Endodermal cell (in vitro differentiated cells): Measurements from ENCODE around the gene MANSC4. TPM values are rescaled to one million over a fixed set of nuclear protein-coding genes. Genes with fewer than 3 reads are reported as not detected.

ENCODE experiments used
- DNase-seq: peaks from one replicate; pipeline ENCODE4 v3.0.0-alpha.2; 2017
- H3K27ac ChIP-seq: 2 replicates; pipeline ENCODE4 v1.5.1; 2013; ENCODE audit warnings: mild to moderate bottlenecking, low read depth, low read length, moderate library complexity
- H3K27me3 ChIP-seq: 2 replicates; pipeline ENCODE4 v1.6.1; 2013; ENCODE audit warnings: mild to moderate bottlenecking, low read length, moderate library complexity; ENCODE audit not compliant: insufficient read depth, control insufficient read depth, poor library complexity, severe bottlenecking
- H3K36me3 ChIP-seq: 2 replicates; pipeline ENCODE4 v1.7.0; 2013; ENCODE audit warnings: mild to moderate bottlenecking, low read length, moderate library complexity; ENCODE audit not compliant: control insufficient read depth, insufficient read depth
- H3K4me1 ChIP-seq: one replicate; pipeline ENCODE4 v1.7.0; 2013; ENCODE audit warnings: low read length; ENCODE audit not compliant: control insufficient read depth, insufficient read depth
- H3K4me3 ChIP-seq: 2 replicates; pipeline ENCODE4 v1.5.1; 2013; ENCODE audit warnings: mild to moderate bottlenecking, low read length, moderate library complexity
- H3K9ac ChIP-seq: 2 replicates; pipeline ENCODE4 v1.6.1; 2013; ENCODE audit warnings: mild to moderate bottlenecking, low read length, moderate library complexity; ENCODE audit not compliant: poor library complexity, severe bottlenecking; ENCODE audit errors: extremely low read depth
- H3K9me3 ChIP-seq: 2 replicates; pipeline ENCODE4 v1.6.1; 2013; ENCODE audit warnings: mild to moderate bottlenecking, low read length, moderate library complexity; ENCODE audit not compliant: control insufficient read depth
- H3K27ac Mint-ChIP-seq: 2 replicates; pipeline ENCODE4 v1.8.0; 2020; ENCODE audit warnings: mixed read lengths
- H3K27me3 Mint-ChIP-seq: 2 replicates; pipeline ENCODE4 v1.8.0; 2021; ENCODE audit warnings: mild to moderate bottlenecking, mixed read lengths; ENCODE audit not compliant: insufficient read depth
- H3K36me3 Mint-ChIP-seq: 2 replicates; pipeline ENCODE4 v1.8.0; 2020; ENCODE audit warnings: low read depth, mixed read lengths
- H3K4me1 Mint-ChIP-seq: 2 replicates; pipeline ENCODE4 v1.8.0; 2020; ENCODE audit warnings: mixed read lengths
- H3K4me3 Mint-ChIP-seq: 2 replicates; pipeline ENCODE4 v1.8.0; 2020; ENCODE audit warnings: mild to moderate bottlenecking, moderate library complexity, mixed read lengths
- H3K9me3 Mint-ChIP-seq: 2 replicates; pipeline ENCODE4 v1.8.0; 2020; ENCODE audit warnings: mild to moderate bottlenecking, mixed read lengths
- CTCF ChIP-seq: fragments of 200-600 bp; sonication (generic); conservative IDR thresholded peaks from 2 replicates; pipeline ENCODE4 v1.5.0; 2021; ENCODE audit warnings: antibody characterized with exemption, mild to moderate bottlenecking
- WGBS, 2 experiments: methylation state at CpG; one replicate each; pipeline versions ENCODE4 v1.1.5 to v1.1.7; 2013; ENCODE audit warnings: missing lambda C conversion rate in 2 of 2, mixed read lengths in 1 of 2; ENCODE audit not compliant: insufficient coverage in 1 of 2, insufficient read length in 1 of 2; 5-methylcytosine and 5-hydroxymethylcytosine counted together
- total RNA-seq, 2 donors: library from RNA; stranded (reverse); fragmentation: NEBNext Ultra II Directional in 1 of 2; extraction: Animal tissue kit (Norgen Biotek cat#: 25700) in 1 of 2; gene quantifications; 2 replicates in 1 of 2; 3 replicates in 1 of 2; pipeline ENCODE4 v1.2.1, GENCODE V29; 2021

Gene MANSC4
- total RNA-seq, 2 donors from 2014 or later: not detected

DNA sequence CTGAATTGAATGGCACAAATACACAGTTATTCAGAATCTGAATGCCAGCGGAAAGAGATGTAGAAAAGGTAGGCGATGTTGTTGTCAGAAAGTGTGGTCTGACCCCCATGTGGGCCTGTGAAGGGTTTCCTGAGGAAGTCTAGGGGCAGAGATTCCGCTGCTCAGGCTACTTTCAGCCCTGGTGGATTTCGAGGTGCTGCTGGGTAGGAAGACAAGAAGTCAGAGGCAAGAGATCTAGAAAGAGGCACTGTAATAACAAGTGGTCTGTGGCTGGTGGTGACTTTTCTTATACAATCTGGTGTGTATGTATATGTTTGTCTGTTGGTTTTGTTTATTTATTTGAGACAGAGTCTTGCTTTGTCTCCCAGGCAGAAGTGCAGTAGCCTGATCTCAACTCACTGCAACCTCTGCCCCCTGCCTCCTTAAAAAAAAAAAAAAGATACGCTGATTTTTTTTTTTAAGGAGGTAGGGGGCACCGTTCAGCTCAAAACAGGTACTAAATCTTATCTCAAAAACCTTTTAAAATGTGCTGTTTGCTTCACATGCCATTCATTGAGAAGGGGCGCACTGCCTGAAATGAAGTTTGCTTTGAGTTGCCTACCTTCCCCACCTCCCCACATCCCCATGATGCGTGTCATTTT, 27.1 kb upstream of the MANSC4 start:
- no peaks in the 10 kb centered on the region for H3K9me3 Mint-ChIP-seq
- peak overlapping the region; percentile 2 for H3K27ac Mint-ChIP-seq
- H3K36me3 Mint-ChIP-seq: no peaks in the 10 kb centered on the region
- no peaks in the 10 kb centered on the region for H3K27me3 Mint-ChIP-seq
- DNase-seq: no peak
- Histone ChIP-seq H3K27me3 (no peaks in the 10 kb centered on the region), H3K9me3 (no peaks in the 10 kb centered on the region), H3K4me1 (no peaks in the 10 kb centered on the region), H3K4me3 (no peak overlapping the region), H3K27ac (no peak overlapping the region), H3K36me3 (no peaks in the 10 kb centered on the region), H3K9ac (no peak overlapping the region)
- H3K4me1 Mint-ChIP-seq: peaks cover 13% of the 10 kb centered on the region
- H3K4me3 Mint-ChIP-seq: no peak overlapping the region
- 75 to 76% methylated on average over 5 to 8 of the region's 8 CpGs for WGBS, 2 experiments
- TF ChIP-seq CTCF: peak; percentile 67

GRCh38 chr12:27806259-27806658, 26.2 kb upstream of the MANSC4 start:
- DNase-seq: no peak
- Mint-ChIP-seq H3K9me3 (no peaks in the 10 kb centered on the region), H3K27ac (no peak overlapping the region), H3K4me1 (peaks cover 12% of the 10 kb centered on the region), H3K36me3 (no peaks in the 10 kb centered on the region), H3K27me3 (no peaks in the 10 kb centered on the region), H3K4me3 (no peak overlapping the region)
- WGBS, 2 experiments: 96% methylated on average over 4 of the region's 4 CpGs; no CpG with 5 or more reads in 1 of the 2 experiments
- no peak for TF ChIP-seq CTCF
- Histone ChIP-seq H3K9ac (no peak overlapping the region), H3K36me3 (no peaks in the 10 kb centered on the region), H3K9me3 (no peaks in the 10 kb centered on the region), H3K27ac (no peak overlapping the region), H3K4me1 (no peaks in the 10 kb centered on the region), H3K27me3 (no peaks in the 10 kb centered on the region), H3K4me3 (no peak overlapping the region)

GRCh38 chr12:27805238-27805637, 25.2 kb upstream of the MANSC4 start:
- no peaks in the 10 kb centered on the region for H3K36me3 Mint-ChIP-seq
- DNase-seq: no peak
- peaks cover 4% of the 10 kb centered on the region for H3K4me1 Mint-ChIP-seq
- no peaks in the 10 kb centered on the region for H3K4me1 ChIP-seq
- no peak overlapping the region for H3K9ac ChIP-seq
- 73 to 94% methylated on average over 1 of the region's 1 CpG for WGBS, 2 experiments
- H3K36me3 ChIP-seq: no peaks in the 10 kb centered on the region
- no peak overlapping the region for H3K4me3 ChIP-seq
- no peaks in the 10 kb centered on the region for H3K27me3 ChIP-seq
- no peaks in the 10 kb centered on the region for H3K27me3 Mint-ChIP-seq
- TF ChIP-seq CTCF: no peak
- H3K9me3 ChIP-seq: no peaks in the 10 kb centered on the region
- no peak overlapping the region for H3K27ac Mint-ChIP-seq
- H3K27ac ChIP-seq: no peak overlapping the region
- H3K4me3 Mint-ChIP-seq: no peak overlapping the region
- H3K9me3 Mint-ChIP-seq: no peaks in the 10 kb centered on the region
